Epithelial cell of proximal tubule (primary cell): ENCODE data around the gene DUSP10. TPM values are rescaled to one million over a fixed set of nuclear protein-coding genes. Genes with fewer than 3 reads are reported as not detected.

Experiments used
- DNase-seq: peaks from one replicate; pipeline ENCODE4 v3.0.0-alpha.2; 2011; ENCODE audit warnings: low read depth
- H3K4me3 ChIP-seq: 2 replicates; pipeline ENCODE4 v1.5.1; 2011; ENCODE audit warnings: low read depth, mild to moderate bottlenecking, low read length
- CTCF ChIP-seq: conservative IDR thresholded peaks from 2 replicates; pipeline ENCODE4 v1.5.1; 2012; ENCODE audit warnings: low read depth, mild to moderate bottlenecking, low read length
- total RNA-seq: library from RNA; depleted of rRNA; stranded (reverse); fragments of >200 nt; gene quantifications from 2 replicates; pipeline ENCODE4 v1.2.3, GENCODE V29; 2015

The DUSP10 gene
- total RNA-seq, 1 donor from 2014 or later: 14.6 TPM

- H3K4me3 ChIP-seq: no peak overlapping the region
- TF ChIP-seq CTCF: no peak
- DNase-seq: no peak
Measured at GRCh38 chr1:221675880-221676800, 65.7 kb downstream of the DUSP10 start.

- no peak overlapping the region for H3K4me3 ChIP-seq
- TF ChIP-seq CTCF: no peak
- DNase-seq: no peak
Measured at GRCh38 chr1:221672965-221673364, 68.9 kb downstream of the DUSP10 start.

- peak; percentile 32 for DNase-seq
- no peak for TF ChIP-seq CTCF
- H3K4me3 ChIP-seq: no peak overlapping the region
Measured at GRCh38 chr1:221672239-221672645, 69.6 kb downstream of the DUSP10 start.

GRCh38 chr1:221670081-221670480, 71.8 kb downstream of the DUSP10 start:
- DNase-seq: no peak
- TF ChIP-seq CTCF: no peak
- H3K4me3 ChIP-seq: no peak overlapping the region

- H3K4me3 ChIP-seq: no peak overlapping the region
- no peak for TF ChIP-seq CTCF
- no peak for DNase-seq
Measured at GRCh38 chr1:221669441-221669840, 72.4 kb downstream of the DUSP10 start.

- no peak overlapping the region for H3K4me3 ChIP-seq
- peak; percentile 90 for DNase-seq
Measured at GRCh38 chr1:221667504-221667903, 74.4 kb downstream of the DUSP10 start.

More at GRCh38 chr1:221667504-221667903, 74.4 kb downstream of the DUSP10 start:
- no peak for TF ChIP-seq CTCF
